NCI-H2029 (cell line): ENCODE data around the gene CLDN1.
"Not testable (repeated sequence)": the region's sequence is repeated elsewhere in the genome, so short reads cannot be mapped to it uniquely, and the experiment has no call there.

Experiments used
- DNase-seq: peaks from one replicate; lab custom pipeline; 2025; lab: John Stamatoyannopoulos, UW

Gene CLDN1

DNA sequence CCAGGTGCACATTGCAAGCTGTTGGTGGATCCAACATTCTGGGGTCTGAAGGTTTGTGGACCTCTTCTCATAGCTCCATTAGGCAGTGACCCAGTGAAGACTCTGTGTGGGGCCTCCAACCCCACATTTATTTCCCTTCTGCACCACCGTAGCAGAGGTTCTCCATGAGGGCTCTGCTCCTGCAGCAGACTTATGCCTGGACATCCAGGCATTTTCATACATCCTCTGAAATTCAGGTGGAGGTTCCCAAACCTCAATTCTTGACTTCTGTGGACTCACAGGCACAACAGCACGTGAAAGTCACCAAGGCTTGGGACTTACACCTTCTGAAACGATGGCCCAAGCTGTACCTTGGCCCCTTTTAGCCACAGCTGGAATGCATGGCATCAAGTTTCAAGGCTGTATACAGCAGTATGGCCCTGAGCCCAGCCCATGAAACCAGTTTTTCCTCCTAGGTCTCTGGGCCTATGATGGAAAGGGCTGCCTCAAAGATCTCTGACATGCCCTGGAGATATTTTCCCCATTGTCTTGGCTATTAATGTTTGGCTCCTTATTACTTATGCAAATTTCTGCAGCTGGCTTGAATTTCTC, 30.2 kb downstream of the CLDN1 start:
- no peak for DNase-seq

DNA sequence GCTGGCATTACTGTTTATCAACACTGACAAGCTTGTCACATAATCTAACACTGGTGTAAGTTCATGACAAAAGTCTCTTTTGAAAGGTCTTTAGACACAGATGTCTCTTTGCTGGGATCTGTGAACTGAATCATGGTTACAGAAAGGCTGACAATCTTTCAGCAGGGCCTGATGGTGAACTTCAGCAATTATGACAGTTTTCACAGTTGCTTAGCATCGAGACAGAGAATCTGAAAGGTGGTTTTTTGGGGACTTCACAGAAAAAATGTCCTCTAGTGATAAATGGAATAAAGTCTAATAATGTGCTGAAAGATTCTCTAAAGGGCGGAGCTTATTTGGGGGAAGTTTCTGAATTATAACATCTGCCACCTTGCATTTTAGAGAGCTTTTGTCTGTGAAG, 32.3 kb downstream of the CLDN1 start:
- DNase-seq, result no peak

DNA sequence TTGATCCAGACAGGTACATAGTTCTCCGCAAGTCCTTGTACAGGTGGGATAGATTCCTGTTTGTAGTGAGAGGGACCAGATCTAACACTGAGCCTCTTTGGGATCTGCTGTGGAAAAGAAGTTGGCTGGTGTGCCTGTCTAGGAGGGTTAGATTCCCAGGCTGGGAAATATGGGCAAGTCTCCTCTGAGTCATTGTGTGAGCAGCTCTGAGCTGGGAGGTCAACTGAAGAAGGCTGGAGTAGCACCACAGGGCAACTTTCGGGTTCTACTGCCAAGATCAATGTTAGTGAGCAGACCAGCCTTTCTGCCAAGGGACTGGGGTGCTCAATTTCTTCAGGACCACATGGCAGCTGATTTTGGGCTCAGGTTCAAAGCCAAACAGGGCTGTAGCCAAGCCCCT, 33.4 kb downstream of the CLDN1 start:
- DNase-seq, result no peak

DNA sequence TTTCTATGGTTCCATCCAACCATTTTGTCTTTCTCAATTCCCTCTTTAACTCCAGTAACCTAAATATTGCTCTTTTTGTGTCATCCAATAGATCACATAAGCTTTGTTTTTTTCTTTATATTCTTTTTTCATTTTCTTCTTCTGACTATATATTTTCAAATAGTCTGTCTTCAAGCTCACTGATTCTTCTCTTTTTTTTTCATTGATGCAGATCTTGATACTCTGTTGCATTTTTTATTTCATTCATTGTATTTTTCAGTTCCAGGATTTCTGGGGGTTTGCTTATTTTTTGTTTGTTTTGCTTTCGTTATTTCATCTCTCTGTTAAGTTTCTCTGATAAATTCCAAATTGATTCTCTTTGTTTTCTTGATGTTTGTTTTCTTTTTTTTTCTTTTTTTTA, 36.2 kb downstream of the CLDN1 start:
- DNase-seq, result no peak

DNA sequence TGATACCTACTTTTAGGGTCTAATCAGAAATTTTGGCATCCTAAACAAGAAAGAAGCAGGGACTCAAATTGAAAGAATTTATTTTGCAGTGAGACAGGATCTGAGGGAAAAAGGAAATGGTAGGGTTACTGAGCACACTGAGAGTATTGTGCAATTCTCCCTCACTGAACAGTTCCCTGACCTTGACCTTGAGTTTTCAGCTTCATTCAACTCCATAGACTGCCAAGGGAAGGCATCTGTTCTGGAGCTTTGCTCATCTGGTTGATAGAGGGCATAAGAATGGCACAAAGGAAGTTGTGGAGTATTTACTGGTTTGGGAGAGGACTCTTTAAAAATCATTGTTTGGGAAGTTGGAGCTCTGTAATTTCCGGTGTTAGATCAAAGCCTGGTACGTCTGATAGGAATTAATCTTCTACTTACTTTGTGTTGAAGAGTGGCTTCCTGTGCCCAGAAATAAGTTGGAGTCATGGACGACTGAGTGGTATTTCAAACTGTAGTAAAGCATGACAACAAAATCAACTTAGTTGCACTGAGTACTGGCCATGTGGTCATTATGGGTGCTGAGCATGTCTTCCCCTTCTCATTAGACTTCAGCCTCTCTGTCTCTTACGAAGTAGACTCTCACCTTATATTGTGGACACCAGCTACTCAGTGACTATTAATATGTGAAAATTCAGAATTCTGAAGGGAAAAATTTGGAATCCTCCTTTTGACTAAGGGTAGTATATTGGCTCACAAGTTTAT, 40.8 kb downstream of the CLDN1 start:
- DNase-seq, result no peak

DNA sequence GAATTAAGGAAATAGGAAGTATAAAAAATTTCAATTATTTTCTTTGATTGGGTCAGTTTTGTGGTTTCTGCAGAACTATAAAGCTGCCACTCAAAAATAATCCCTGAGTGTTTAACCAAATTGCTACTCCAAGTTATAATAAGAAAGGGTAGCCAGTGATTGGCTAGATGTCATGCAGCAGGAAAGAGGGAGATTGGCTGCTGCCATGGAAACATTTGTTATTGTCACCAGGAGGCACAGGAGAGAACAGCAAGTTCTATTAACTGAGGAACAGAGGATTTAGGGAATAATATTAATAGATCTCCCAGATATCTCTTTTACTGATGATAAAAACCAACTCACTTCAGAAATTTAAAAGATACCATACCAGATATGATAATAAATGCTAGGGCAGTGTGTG, 42.6 kb downstream of the CLDN1 start:
- DNase-seq, result no peak

DNA sequence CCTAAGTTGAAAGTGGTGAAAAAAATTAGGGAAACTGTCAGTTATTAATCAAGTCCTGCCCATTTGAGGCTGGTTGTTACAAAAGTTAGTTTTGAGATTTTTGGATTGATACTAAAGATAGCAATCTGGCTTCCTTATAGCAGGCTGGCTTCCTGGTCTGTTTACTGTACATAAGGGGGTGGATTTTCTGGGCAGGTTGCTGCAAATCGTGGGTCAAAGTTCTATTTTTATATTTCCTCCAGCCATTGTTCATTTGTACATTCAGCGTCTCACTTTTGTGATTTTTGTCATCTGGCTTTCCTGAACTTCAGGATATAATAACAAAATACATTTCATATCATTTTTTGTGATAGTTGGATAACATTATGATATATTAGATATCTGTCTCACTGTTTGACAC, 49.5 kb downstream of the CLDN1 start:
- DNase-seq, result no peak

DNA sequence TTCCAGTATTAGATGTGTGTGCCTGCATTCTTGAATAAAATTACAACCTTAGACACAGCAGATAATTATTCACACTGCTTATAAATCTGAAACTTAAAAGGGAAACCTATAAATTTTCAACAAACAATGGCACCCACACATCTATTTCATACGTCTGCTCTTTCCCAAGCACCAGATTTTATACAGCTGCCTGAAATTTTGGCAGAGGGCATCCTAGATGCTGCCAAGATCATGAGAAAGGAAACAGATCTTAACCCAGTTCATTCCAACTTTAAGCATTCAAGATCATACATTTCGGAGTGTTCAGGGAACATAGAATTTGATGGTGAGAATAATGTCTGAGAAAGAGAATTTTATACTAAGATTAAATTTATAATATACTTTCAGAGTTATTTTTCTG, 53.1 kb downstream of the CLDN1 start:
- DNase-seq, result no peak

DNA sequence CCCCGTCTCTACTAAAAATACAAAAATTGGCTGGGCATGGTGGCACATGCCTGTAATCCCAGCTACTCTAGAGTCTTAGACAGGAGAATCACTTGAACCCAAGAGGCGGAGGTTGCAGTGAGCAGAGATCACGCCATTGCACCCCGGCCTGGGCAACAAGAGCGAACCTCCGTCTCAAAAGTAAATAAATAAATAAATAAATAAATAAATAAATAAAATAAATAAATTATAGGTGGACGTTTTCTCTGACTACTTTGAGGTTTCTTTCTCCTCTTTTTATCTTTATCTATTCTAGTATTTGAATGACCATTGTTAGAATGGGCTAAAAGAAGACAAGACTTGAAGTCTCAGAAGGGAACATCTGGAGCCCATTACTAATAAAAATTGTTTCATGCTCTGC, 54.8 kb downstream of the CLDN1 start:
- DNase-seq, result not testable (repeated sequence)

DNA sequence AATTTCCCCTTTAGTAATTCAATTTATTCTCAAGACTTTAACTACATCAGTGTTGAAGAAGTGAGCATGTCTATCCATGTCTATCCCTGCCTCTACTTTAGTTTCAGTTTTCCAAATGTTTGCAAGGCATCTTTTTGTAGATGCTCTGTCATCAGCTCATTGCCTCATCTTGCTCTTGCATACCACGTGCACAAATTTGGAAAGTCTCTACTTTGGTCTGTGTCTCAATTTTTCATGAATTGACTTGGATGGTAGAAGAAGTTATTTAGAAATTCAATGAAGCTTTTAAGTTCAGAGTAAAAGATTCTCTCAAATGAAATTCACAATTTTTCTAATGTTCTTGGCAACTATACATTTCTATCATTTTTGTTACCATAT, 55.3 kb downstream of the CLDN1 start:
- no peak for DNase-seq

DNA sequence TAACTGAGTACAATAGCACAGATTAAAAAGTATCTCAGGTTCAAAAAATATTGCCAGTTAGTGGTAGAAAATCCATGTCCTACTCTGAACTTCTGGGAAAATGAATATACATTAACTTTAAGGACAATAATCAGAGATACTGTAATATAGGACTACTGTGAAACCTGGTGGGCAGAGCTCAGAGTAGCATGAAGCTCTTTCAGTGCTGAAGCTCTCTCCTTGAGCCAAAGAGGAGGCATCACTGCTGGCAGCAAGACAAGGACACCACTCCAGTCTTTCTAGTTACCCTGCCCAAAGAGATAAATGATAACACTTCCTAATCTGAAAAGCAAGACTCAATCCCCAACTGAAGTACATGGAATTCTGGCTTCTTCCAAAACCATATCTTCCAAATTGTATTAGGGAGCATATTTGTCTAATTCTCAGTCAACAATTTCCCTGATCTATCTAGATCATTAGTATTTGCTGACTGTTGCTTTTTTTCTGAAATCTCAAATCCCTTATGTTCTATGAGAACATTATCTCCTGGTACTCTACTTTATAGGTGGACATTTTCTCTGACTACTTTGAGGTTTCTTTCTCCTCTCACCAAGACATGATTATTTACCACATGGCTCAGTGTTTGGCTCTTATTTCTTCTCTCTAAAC, 55.9 kb downstream of the CLDN1 start:
- DNase-seq, result no peak

DNA sequence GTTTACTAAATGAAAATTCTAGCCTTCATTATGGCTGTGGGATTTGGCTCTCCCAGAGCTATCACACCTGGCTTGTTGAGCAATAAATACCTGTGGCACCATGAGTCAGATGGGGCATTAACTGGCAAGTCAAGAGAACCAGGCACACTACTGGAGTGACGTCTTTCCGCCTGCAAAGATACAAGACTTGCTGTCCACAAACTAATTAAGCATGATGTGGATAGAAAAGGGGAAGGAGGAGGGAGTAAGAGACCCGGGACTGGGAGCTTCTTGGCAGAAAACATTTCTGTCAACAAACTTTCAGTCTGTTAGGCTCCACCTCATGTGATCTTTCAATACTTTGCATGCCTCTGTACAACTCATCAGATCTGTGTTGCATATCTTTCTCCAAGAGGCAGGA, 56.5 kb downstream of the CLDN1 start:
- DNase-seq, result no peak

DNA sequence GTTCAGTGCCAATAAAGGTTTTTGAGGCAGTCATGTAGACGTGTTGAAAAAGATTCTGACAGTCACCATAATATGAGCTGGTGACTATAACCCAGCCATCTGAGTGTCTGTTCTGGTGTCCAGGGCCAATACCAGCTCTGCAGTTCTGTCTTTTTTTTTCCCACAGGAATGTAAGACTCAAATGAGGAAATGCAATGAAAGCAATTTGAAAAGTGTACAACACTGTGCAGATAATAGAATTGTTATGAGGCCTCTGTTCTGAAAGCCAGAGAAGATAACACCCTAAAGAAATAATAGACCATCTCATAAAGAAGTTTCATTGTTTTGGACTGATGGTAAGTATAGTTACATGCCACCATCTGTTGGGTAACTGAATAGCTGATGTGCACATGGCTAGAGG, 57.1 kb downstream of the CLDN1 start:
- no peak for DNase-seq

DNA sequence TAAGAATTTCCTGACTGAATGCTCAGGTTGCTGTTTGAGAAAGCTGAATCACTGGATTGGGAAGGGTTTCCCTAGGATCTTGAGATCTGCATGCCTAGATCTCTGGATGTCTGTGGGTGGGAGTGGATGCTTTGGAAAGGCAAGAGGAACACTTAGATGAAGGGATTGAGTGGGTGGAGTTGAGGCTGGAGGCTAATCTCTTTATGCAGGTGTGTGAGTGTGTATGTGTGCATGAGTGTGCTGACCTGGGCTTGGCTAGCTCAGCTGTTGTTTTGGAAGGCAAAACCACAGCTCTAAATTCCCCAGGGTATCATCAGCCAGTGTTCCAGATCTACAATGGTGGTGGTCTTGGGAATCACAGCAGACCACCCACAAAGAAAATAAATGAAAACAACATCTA, 60.5 kb downstream of the CLDN1 start:
- no peak for DNase-seq

DNA sequence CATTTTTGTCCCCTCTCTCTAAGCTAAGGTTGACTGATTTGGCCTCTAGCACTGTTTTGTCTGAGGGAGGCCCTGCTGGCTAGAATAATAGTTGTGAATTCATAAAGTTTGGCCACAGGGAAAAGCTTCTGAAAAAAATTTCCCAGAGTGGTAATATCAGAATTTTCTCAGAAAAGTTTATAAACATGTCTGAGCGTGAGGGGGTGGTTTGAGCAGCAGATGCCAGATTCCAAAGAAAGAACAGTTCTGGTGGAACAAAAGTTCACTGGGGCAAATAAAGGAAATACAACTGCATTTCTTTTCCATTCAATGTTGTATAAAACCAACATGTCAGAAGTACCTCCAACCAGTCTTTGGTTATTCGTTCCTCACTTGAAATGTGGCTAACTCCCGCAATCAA, 61.2 kb downstream of the CLDN1 start:
- DNase-seq, result no peak

DNA sequence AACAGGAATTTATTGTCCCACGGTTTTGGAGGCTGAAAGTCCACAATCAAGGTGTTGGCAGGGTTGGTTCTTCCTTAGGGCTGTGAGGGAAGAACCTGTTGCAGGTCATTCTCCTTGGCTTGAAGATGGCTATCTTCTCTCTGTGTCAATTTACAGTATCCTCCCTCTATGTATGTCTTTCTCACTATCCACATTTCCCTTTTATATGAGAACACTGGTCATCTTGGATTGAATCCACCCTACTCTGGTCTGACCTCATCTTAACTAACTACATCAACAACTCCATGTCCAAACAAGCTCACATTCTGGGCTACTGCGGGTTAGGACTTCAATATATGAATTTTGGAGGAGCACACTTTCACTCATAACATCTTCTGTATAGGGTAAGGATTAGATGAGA, 61.9 kb downstream of the CLDN1 start:
- DNase-seq, result no peak

DNA sequence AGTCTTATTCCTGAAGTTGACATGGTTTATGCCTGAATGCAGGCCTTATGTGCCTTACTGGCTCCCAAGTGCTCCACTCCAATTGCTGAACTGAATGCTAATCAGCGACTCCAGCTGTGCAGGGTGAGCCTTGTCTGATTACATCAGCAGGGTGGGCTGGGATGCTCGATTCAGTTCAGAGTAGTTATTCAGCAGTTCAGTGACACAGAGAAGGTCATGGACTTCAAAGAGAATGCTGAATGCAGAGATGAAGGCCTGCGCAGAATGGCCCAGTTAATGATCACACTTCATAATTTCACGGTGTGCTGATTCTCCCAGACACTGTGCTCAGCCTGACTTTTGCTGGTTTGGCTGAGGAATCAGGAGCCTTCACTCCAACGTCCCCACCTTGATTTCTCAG, 63.6 kb downstream of the CLDN1 start:
- no peak for DNase-seq
